ENCODE results near the gene FSTL4. TPM values are rescaled to one million over a fixed set of nuclear protein-coding genes. Genes with fewer than 3 reads are reported as not detected.

Gene FSTL4
- total RNA-seq, 2 donors from 2014 or later = 4.5 to 10.1 TPM

GRCh38 chr5:133565993-133566392 is 46.3 kb downstream of the FSTL4 start:
- no peak for DNase-seq (ENCODE audit: low spot score)
- Histone ChIP-seq H3K36me3 (no peaks in the 10 kb centered on the region), H3K4me1 (replicated peaks) (no peaks in the 10 kb centered on the region), H3K9me3 (no peaks in the 10 kb centered on the region), H3K4me3 (no peak overlapping the region), H3K27ac (no peak overlapping the region), H3K27me3 (replicated peaks; ENCODE audit: insufficient read depth) (no peaks in the 10 kb centered on the region)
- TF ChIP-seq POLR2A (IDR thresholded peaks at IDR 0.05) = no peak
- no peak for TF ChIP-seq POLR2AphosphoS5 (IDR thresholded peaks at IDR 0.05)
- TF ChIP-seq CTCF (IDR thresholded peaks at IDR 0.05) = no peak
- intact Hi-C loops (cut with DNase I) = no loop called here
- 66% methylated on average over 3 of the region's 3 CpGs for WGBS

DNA sequence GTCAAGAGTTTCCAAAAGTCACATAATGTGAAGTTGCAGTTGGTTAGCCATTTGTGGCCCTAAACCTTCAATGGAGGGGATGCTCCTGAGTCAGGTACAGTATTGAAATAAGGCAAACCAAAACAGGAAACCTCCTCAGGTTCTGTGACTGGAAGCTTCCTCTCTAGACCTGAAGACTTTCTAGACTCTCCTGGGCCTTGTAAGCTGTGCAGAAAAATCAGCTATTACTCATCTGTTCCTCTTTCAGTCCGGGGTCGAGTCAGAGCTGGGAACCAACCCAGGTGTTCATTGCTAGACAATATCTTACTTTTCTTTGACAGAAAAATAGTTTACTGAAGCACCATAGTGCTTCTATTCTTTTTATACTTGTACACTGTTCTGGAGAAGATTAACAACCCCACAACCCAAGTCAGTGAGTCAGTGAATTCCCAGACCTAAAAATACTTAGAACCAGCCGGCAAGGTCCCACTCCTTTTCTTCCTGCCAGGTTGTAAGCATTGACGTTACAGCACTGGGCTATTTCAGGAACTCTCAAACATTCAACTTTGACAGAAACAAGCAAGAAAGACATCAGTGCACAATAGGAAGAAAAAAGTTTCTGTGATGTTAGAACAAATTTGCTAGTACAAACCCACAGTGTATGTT is 47.3 kb downstream of the FSTL4 start:
- TF ChIP-seq POLR2AphosphoS5 (IDR thresholded peaks at IDR 0.05) = no peak
- 78% methylated on average over 4 of the region's 4 CpGs for WGBS
- no peak overlapping the region for H3K4me3 ChIP-seq
- intact Hi-C loops (cut with DNase I) = no loop called here
- no peaks in the 10 kb centered on the region for H3K4me1 ChIP-seq (replicated peaks)
- no peaks in the 10 kb centered on the region for H3K9me3 ChIP-seq
- no peak overlapping the region for H3K27ac ChIP-seq
- DNase-seq (ENCODE audit: low spot score) = no peak
- no peaks in the 10 kb centered on the region for H3K27me3 ChIP-seq (replicated peaks; ENCODE audit: insufficient read depth)
- H3K36me3 ChIP-seq = no peaks in the 10 kb centered on the region

DNA sequence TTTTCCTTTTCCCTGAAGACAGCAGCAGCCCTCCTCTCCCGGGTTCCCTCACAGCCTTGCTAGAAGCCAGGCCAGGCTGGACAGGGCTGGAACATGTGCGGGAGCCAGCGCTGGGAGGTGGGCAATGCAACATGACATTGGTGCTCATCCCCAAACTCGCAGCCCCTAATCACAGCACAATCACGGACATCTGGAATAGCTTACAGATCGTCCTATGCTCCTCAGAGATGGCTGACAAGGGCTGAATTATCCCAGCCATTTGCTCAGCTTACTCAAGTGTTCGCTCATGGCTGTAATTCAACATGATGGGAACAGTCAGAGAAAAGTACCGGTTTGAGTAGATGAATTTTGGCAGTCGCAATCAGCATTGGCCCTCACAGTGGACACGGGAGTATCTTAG is 49.8 kb downstream of the FSTL4 start:
- 66% methylated on average over 10 of the region's 10 CpGs for WGBS
- no peak for DNase-seq (ENCODE audit: low spot score)
- no peaks in the 10 kb centered on the region for H3K9me3 ChIP-seq
- intact Hi-C loops (cut with DNase I) = no loop called here
- H3K27ac ChIP-seq = no peak overlapping the region
- no peaks in the 10 kb centered on the region for H3K4me1 ChIP-seq (replicated peaks)
- no peak overlapping the region for H3K4me3 ChIP-seq
- no peaks in the 10 kb centered on the region for H3K36me3 ChIP-seq
- TF ChIP-seq POLR2A (IDR thresholded peaks at IDR 0.05) = no peak
- no peak for TF ChIP-seq CTCF (IDR thresholded peaks at IDR 0.05)
- TF ChIP-seq POLR2AphosphoS5 (IDR thresholded peaks at IDR 0.05) = no peak
- no peaks in the 10 kb centered on the region for H3K27me3 ChIP-seq (replicated peaks; ENCODE audit: insufficient read depth)

GRCh38 chr5:133559960-133560359 is 52.4 kb downstream of the FSTL4 start:
- no peak for TF ChIP-seq POLR2A (IDR thresholded peaks at IDR 0.05)
- TF ChIP-seq POLR2AphosphoS5 (IDR thresholded peaks at IDR 0.05) = no peak
- TF ChIP-seq CTCF (IDR thresholded peaks at IDR 0.05) = no peak
- H3K27me3 ChIP-seq (replicated peaks; ENCODE audit: insufficient read depth) = no peaks in the 10 kb centered on the region

GRCh38 chr5:133556551-133556950 is 55.8 kb downstream of the FSTL4 start:
- H3K4me1 ChIP-seq (replicated peaks) = no peaks in the 10 kb centered on the region
- no peak for TF ChIP-seq POLR2A (IDR thresholded peaks at IDR 0.05)
- TF ChIP-seq CTCF (IDR thresholded peaks at IDR 0.05) = no peak
- no peak for TF ChIP-seq POLR2AphosphoS5 (IDR thresholded peaks at IDR 0.05)
- no peak overlapping the region for H3K27ac ChIP-seq
- no peaks in the 10 kb centered on the region for H3K27me3 ChIP-seq (replicated peaks; ENCODE audit: insufficient read depth)
- H3K9me3 ChIP-seq = no peaks in the 10 kb centered on the region
- no peak for DNase-seq (ENCODE audit: low spot score)
- H3K4me3 ChIP-seq = no peak overlapping the region
- intact Hi-C loops (cut with DNase I) = no loop called here
- H3K36me3 ChIP-seq = no peaks in the 10 kb centered on the region
- WGBS = 90% methylated on average over 4 of the region's 4 CpGs

More at GRCh38 chr5:133559960-133560359, 52.4 kb downstream of the FSTL4 start:
- Histone ChIP-seq H3K9me3 (no peaks in the 10 kb centered on the region), H3K4me1 (replicated peaks) (no peaks in the 10 kb centered on the region), H3K27ac (no peak overlapping the region), H3K4me3 (no peak overlapping the region), H3K36me3 (no peaks in the 10 kb centered on the region)
- intact Hi-C loops (cut with DNase I) = no loop called here
- 79% methylated on average over 2 of the region's 5 CpGs for WGBS
- DNase-seq (ENCODE audit: low spot score) = no peak

All from prostate gland (tissue), 2 donors.